B cell (primary cell): ENCODE data around the gene CHST1.

Experiments
- CTCF ChIP-seq: fragments of 200-600 bp; IDR thresholded peaks from one replicate; pipeline ENCODE4 v1.8.0; 2022; ENCODE audit warnings: antibody characterized with exemption, mild to moderate bottlenecking
- EZH2 ChIP-seq: IDR thresholded peaks from 2 replicates; pipeline ENCODE4 v1.6.1; 2012; ENCODE audit warnings: borderline replicate concordance, low read depth, mild to moderate bottlenecking, moderate library complexity, low read length; ENCODE audit not compliant: insufficient read depth, poor library complexity, severe bottlenecking

GRCh38 chr11:45605051-45605450 lies 60.4 kb downstream of the CHST1 start:
- no peak for TF ChIP-seq CTCF
- TF ChIP-seq EZH2, result no peak
